ENCODE data around the gene EYS. TPM values are rescaled to one million over a fixed set of nuclear protein-coding genes. Genes with fewer than 3 reads are reported as not detected.

The EYS gene
- total and polyA plus RNA-seq, 2 of the 8 experiments (the other 6 are each of a cell fraction or from before 2014, with no cell fraction given): 0.05 to 0.13 TPM

DNA sequence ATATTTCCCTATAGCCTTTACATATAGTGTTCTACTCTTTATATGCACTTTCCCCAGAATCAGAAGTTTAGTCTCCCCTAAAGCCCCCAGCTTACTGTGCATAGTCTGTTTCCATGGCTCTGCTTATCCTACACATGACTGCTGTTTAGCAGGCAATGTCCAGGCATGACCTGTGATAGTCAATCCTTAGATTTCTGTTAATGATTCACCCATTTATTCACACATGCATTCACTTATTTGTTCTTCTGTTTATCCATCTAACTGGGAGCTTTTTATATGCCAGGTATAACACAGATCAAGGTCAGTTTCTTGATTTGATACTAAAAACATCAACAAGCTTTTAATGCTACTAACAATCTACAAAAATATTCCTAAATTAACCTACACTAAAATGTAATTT, 1770.6 kb downstream of the EYS start:
- POLR2A ChIA-PET (ENCODE audit: partially characterized antibody): no interaction called here
- no peak overlapping the region for H4K91ac ChIP-seq (replicated peaks; ENCODE audit: insufficient read length, low read length)
- no peak overlapping the region for H3K56ac ChIP-seq (replicated peaks; ENCODE audit: insufficient read length, low read depth, low read length)
- no peak overlapping the region for H3K9ac ChIP-seq (replicated peaks in 1 of 4; ENCODE audit: extremely low read depth in 1 of 4, low read depth in 3 of 4, low read length in 3 of 4)
- no peaks in the 10 kb centered on the region for H3K23me2 ChIP-seq (ENCODE audit: low read depth, low read length)
- no peak overlapping the region for H2BK20ac ChIP-seq (ENCODE audit: low read length)
- no peak overlapping the region for H3K4me2 ChIP-seq (ENCODE audit: insufficient read depth in 1 of 2, low read depth in 2 of 2, low read length in 2 of 2)
- FAIRE-seq (no peak), DNase-seq (ENCODE audit: low read depth in 1 of 2, low spot score in 2 of 2) (no peak)
- H4K8ac ChIP-seq (ENCODE audit: extremely low read depth, insufficient read depth, low read length): no peak overlapping the region
- no peak overlapping the region for H2AK5ac ChIP-seq (ENCODE audit: low read depth, low read length)
- no peaks in the 10 kb centered on the region for H3K79me1 ChIP-seq (ENCODE audit: low read depth, low read length)
- H3K4me3 ChIP-seq (ENCODE audit: extremely low read depth in 1 of 4, insufficient read depth in 2 of 4, low read depth in 3 of 4, low read length in 4 of 4): no peak overlapping the region
- no peak overlapping the region for H2AFZ ChIP-seq (ENCODE audit: low read length)
- H3K27me3 ChIP-seq (replicated peaks in 1 of 4; ENCODE audit: control insufficient read depth in 3 of 4, extremely low read depth in 1 of 4, insufficient read depth in 3 of 4, low read length in 3 of 4): no peaks in the 10 kb centered on the region
- H4K5ac ChIP-seq (ENCODE audit: insufficient read length, low read depth, low read length): no peak overlapping the region
- CTCF ChIA-PET (ENCODE audit: partially characterized antibody): no interaction called here
- H3K9me3 ChIP-seq (ENCODE audit: insufficient read depth in 2 of 2, low read depth in 1 of 2, low read length in 1 of 2): no peaks in the 10 kb centered on the region
- H3K36me3 ChIP-seq (ENCODE audit: control insufficient read depth in 2 of 4, insufficient read depth in 4 of 4, low read length in 3 of 4): no peaks in the 10 kb centered on the region
- no peak overlapping the region for H2BK15ac ChIP-seq (ENCODE audit: low read length)
- H2BK120ac ChIP-seq (replicated peaks; ENCODE audit: low read depth, low read length): no peak overlapping the region
- H3K4me1 ChIP-seq (replicated peaks in 1 of 4; ENCODE audit: control insufficient read depth in 3 of 4, insufficient read depth in 4 of 4, low read length in 3 of 4): no peaks in the 10 kb centered on the region
- no peak overlapping the region for H3K14ac ChIP-seq (ENCODE audit: insufficient read length)
- no peak overlapping the region for H2BK5ac ChIP-seq (ENCODE audit: low read depth, low read length)
- no peaks in the 10 kb centered on the region for H3K79me2 ChIP-seq (ENCODE audit: control insufficient read depth in 1 of 2, insufficient read depth in 2 of 2, low read length in 2 of 2)
- H3K27ac ChIP-seq (ENCODE audit: low read depth, low read length): no peak overlapping the region
- no peak overlapping the region for H3K4ac ChIP-seq (replicated peaks; ENCODE audit: insufficient read length, low read depth, low read length)
- H3K23ac ChIP-seq (ENCODE audit: insufficient read length): no peak overlapping the region
- no peak overlapping the region for H3K18ac ChIP-seq (ENCODE audit: extremely low read depth, low read length)
- H4K20me1 ChIP-seq (replicated peaks in 1 of 2; ENCODE audit: control insufficient read depth in 1 of 2, insufficient read depth in 2 of 2, low read length in 2 of 2): no peaks in the 10 kb centered on the region
- H2BK12ac ChIP-seq (ENCODE audit: low read depth, low read length): no peak overlapping the region
- TF ChIP-seq SIN3A (conservative IDR thresholded peaks at IDR 0.05 in 1 of 2, IDR thresholded peaks at IDR 0.05 in 1 of 2; ENCODE audit: low read depth in 1 of 2, low read length in 2 of 2) (no peak), GABPA (IDR thresholded peaks at IDR 0.05; ENCODE audit: borderline replicate concordance, insufficient read depth, low read length) (no peak)
- TF ChIP-seq, protein P1, sequence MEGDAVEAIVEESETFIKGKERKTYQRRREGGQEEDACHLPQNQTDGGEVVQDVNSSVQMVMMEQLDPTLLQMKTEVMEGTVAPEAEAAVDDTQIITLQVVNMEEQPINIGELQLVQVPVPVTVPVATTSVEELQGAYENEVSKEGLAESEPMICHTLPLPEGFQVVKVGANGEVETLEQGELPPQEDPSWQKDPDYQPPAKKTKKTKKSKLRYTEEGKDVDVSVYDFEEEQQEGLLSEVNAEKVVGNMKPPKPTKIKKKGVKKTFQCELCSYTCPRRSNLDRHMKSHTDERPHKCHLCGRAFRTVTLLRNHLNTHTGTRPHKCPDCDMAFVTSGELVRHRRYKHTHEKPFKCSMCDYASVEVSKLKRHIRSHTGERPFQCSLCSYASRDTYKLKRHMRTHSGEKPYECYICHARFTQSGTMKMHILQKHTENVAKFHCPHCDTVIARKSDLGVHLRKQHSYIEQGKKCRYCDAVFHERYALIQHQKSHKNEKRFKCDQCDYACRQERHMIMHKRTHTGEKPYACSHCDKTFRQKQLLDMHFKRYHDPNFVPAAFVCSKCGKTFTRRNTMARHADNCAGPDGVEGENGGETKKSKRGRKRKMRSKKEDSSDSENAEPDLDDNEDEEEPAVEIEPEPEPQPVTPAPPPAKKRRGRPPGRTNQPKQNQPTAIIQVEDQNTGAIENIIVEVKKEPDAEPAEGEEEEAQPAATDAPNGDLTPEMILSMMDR (IDR thresholded peaks at IDR 0.05; ENCODE audit: control extremely low read depth in 1 of 3, insufficient read depth in 1 of 3, low read depth in 1 of 3, low read length in 3 of 3): no peak

All from H1 (cell line).